HEK293T (cell line): ENCODE measurements around the gene COMMD7.

ENCODE experiments used
- CTCF ChIA-PET: fragments of 350-600 bp; formaldehyde crosslinking; extraction: SDS; loops from one replicate; lab custom pipeline; 2021; ENCODE audit warnings: antibody characterized with exemption, inconsistent platforms; lab: Yijun Ruan, JAX
- POLR2A ChIA-PET: fragments of 350-600 bp; formaldehyde crosslinking; extraction: SDS; loops from one replicate; lab custom pipeline; 2020; ENCODE audit warnings: antibody characterized with exemption, inconsistent platforms; lab: Yijun Ruan, JAX
- DNase-seq: peaks from one replicate; pipeline ENCODE4 v3.0.0; 2012; ENCODE audit warnings: mixed read lengths; ENCODE audit errors: extremely low spot score
- ARNT ChIP-seq: fragments of 450-650 bp; IDR thresholded peaks from 2 replicates; pipeline ENCODE4 v1.6.1; 2017; ENCODE audit warnings: mild to moderate bottlenecking
- BHLHE40 ChIP-seq: fragments of 450-650 bp; IDR thresholded peaks from 2 replicates; pipeline ENCODE4 v1.6.1; 2016; ENCODE audit warnings: mild to moderate bottlenecking, moderate library complexity, borderline replicate concordance
- CTBP1 ChIP-seq: fragments of 450-650 bp; IDR thresholded peaks from 2 replicates; pipeline ENCODE4 v1.6.1; 2016; ENCODE audit warnings: borderline replicate concordance
- ELF4 ChIP-seq: fragments of 450-650 bp; IDR thresholded peaks from 2 replicates; pipeline ENCODE4 v1.6.1; 2017; ENCODE audit warnings: antibody characterized with exemption
- FOXA1 ChIP-seq: fragments of 450-650 bp; IDR thresholded peaks from 2 replicates; pipeline ENCODE4 v1.6.1; 2016; ENCODE audit warnings: mild to moderate bottlenecking
- FOXK2 ChIP-seq: fragments of 450-650 bp; IDR thresholded peaks from 2 replicates; pipeline ENCODE4 v1.6.1; 2016; ENCODE audit warnings: mild to moderate bottlenecking
- FOXM1 ChIP-seq: fragments of 450-650 bp; IDR thresholded peaks from 2 replicates; pipeline ENCODE4 v1.6.1; 2017; ENCODE audit warnings: mild to moderate bottlenecking, borderline replicate concordance
- HDGF ChIP-seq: fragments of 450-650 bp; IDR thresholded peaks from 2 replicates; pipeline ENCODE4 v1.6.1; 2017; ENCODE audit warnings: antibody characterized with exemption, borderline replicate concordance
- L3MBTL2 ChIP-seq: fragments of 450-650 bp; conservative IDR thresholded peaks from 2 replicates; pipeline ENCODE4 v1.6.1; 2016; ENCODE audit warnings: mild to moderate bottlenecking
- LEF1 ChIP-seq: fragments of 450-650 bp; IDR thresholded peaks from 2 replicates; pipeline ENCODE4 v1.6.1; 2017; ENCODE audit warnings: mild to moderate bottlenecking, borderline replicate concordance
- NFRKB ChIP-seq: fragments of 450-650 bp; IDR thresholded peaks from 2 replicates; pipeline ENCODE4 v1.6.1; 2016; ENCODE audit warnings: mild to moderate bottlenecking, moderate library complexity
- SP1 ChIP-seq: fragments of 450-650 bp; IDR thresholded peaks from 2 replicates; pipeline ENCODE4 v1.6.1; 2017
- SUZ12 ChIP-seq: fragments of 450-650 bp; IDR thresholded peaks from 2 replicates; pipeline ENCODE4 v1.6.1; 2016; ENCODE audit warnings: mild to moderate bottlenecking
- TARDBP ChIP-seq: fragments of 450-650 bp; IDR thresholded peaks from 2 replicates; pipeline ENCODE4 v1.6.1; 2016
- ZNF384 ChIP-seq: fragments of 450-650 bp; IDR thresholded peaks from 2 replicates; pipeline ENCODE4 v1.6.1; 2016
- TF ChIP-seq, protein P1 (sequence below): fragments of 450-650 bp; IDR thresholded peaks from 2 replicates; pipeline ENCODE4 v1.6.1; 2016

Gene COMMD7

DNA sequence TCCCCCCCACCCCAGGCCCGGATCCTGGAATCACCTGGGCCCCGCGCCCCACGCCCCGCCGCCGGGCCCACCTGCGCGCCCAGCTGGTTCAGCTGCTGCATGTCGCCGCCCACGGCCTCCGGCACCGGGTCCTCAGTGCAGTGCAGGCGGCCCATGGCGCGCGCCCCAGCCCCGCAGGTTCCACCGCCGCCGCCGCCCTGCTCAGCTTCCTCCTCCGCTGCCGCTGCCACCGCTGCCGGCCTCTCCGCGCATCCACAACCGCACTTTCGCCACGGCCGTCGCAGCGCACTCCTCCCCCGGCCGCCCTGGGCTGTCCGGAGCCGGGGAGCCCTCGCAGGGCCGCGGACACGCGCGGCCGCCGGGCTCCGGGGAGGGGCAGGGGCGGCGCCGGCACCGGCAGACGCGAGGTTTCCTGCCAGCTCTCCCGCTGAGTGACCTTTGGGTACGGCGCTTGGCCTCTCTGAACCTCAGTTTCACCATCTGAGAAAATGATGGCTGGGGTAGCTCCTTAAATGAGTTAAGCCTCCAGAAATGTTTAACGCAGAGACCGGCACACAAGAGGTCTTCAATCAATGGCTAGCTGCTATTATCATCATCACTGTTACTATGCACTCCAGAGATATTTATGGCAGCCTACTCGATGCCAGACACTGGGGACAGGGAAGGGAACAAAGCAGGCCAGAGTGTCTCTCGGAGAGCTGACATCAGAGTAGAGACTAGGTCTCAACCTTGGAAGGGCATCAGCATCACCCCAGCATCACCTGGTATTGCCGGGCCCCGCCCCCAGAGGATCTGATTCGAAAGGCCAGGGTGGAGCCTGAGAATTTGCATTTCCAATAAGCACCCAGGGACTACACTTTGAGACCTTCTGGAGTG is at the start of gene COMMD7:
TSS of gene COMMD7 (minus strand) at position 231 of the 876 bp plus-strand sequence. CDS start at position 155, 76 bp downstream.
- TF ChIP-seq ARNT = no peak
- no peak for TF ChIP-seq ELF4
- ChIA-PET POLR2A (interaction anchor here (1.1 to 3.2 kb wide), 4 partner anchors 17 to 35 kb away, joined by 3 to 19 read pairs (median 8); partner anchors contain the start of gene DNMT3B), CTCF (interaction anchor here (2.5 kb wide), 1 partner anchor 35 kb away, joined by 7 read pairs; no protein-coding TSS in a partner anchor)
- peak; percentile 43 for DNase-seq

DNA sequence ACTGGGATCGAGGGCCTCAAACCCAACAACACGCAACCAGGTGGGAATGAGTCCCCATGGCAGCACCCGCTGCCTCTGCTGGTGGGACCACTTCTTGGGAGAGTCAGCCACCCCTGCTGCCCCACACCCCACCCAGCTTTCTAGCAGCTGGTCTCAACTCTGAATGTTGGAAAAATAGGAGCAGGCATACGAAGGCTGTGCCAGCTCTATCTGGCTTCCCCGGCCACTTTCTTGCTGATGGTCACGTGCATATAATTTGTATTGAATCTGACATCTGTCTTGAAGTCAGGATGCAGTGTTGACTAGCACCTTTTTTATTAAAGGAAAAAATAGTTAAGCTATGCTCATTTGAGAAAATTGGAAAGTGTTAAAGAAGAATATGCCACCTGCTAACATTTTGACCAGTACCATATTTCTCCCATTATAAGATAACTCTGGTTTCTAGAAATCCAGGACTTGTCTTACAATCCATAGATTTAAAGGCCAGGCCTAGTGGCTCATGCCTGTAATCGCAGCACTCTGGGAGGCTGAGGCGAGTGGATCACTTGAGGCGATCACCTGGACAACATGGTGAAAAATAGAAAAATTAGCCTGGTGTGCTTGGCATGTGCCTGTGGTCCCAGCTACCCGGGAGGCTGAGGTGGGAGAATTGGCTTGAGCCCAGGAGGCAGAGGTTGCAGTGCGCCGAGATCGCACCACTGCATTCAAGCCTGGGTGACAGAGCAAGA is 49.6 kb upstream of the COMMD7 start:
- DNase-seq = no peak
- CTCF ChIA-PET = no interaction called here
- POLR2A ChIA-PET = no interaction called here
- TF ChIP-seq FOXA1 (no peak), NFRKB (no peak), LEF1 (no peak), TARDBP (no peak), FOXM1 (no peak), ZNF384 (no peak), BHLHE40 (no peak), ARNT (no peak), SP1 (no peak), HDGF (no peak), ELF4 (no peak), FOXK2 (no peak), CTBP1 (no peak), L3MBTL2 (no peak), SUZ12 (no peak)
- TF ChIP-seq, protein P1, sequence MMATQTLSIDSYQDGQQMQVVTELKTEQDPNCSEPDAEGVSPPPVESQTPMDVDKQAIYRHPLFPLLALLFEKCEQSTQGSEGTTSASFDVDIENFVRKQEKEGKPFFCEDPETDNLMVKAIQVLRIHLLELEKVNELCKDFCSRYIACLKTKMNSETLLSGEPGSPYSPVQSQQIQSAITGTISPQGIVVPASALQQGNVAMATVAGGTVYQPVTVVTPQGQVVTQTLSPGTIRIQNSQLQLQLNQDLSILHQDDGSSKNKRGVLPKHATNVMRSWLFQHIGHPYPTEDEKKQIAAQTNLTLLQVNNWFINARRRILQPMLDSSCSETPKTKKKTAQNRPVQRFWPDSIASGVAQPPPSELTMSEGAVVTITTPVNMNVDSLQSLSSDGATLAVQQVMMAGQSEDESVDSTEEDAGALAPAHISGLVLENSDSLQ = no peak

DNA sequence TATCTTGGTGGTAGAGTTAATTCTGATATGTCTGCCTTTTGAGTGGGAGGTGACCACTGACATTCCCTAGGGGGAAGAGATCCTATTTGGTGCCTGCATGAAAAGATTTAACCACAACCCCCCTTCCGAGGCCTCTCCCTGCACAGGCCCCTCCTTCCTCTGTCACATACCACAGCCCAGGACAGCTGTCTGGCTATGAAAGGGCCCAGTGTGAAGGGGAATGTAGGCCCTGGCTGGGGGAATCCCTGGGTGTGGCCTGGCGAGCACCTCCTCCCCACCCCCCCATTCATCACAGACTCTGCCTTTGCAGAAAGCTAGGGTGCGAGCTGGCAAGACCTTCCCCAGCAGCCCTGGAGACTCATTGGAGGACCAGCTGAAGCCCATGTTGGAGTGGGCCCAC is 49.0 kb upstream of the COMMD7 start:
- no peak for DNase-seq
- CTCF ChIA-PET = no interaction called here

DNA sequence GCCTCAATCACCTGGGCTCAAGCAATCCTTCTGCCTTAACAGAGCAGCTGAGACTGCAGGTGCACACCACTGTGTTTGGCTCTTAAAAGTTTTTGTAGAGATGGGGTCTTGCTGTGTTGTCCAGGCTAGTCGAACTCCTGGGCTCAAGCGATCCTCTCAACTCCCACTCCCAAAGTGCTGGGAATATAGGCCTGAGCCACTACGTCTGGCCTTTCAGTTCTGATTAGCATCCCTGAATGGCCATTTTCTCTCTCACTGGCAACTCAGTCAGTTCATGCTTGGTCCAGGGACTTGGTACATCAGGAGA is 47.4 kb upstream of the COMMD7 start:
- no peak for DNase-seq
- POLR2A ChIA-PET = no interaction called here

More for the DNA sequence above, 49.0 kb upstream of the COMMD7 start:
- TF ChIP-seq TARDBP (no peak), FOXA1 (no peak), NFRKB (no peak), BHLHE40 (no peak), ELF4 (no peak), LEF1 (no peak), L3MBTL2 (no peak)
- POLR2A ChIA-PET = no interaction called here

DNA sequence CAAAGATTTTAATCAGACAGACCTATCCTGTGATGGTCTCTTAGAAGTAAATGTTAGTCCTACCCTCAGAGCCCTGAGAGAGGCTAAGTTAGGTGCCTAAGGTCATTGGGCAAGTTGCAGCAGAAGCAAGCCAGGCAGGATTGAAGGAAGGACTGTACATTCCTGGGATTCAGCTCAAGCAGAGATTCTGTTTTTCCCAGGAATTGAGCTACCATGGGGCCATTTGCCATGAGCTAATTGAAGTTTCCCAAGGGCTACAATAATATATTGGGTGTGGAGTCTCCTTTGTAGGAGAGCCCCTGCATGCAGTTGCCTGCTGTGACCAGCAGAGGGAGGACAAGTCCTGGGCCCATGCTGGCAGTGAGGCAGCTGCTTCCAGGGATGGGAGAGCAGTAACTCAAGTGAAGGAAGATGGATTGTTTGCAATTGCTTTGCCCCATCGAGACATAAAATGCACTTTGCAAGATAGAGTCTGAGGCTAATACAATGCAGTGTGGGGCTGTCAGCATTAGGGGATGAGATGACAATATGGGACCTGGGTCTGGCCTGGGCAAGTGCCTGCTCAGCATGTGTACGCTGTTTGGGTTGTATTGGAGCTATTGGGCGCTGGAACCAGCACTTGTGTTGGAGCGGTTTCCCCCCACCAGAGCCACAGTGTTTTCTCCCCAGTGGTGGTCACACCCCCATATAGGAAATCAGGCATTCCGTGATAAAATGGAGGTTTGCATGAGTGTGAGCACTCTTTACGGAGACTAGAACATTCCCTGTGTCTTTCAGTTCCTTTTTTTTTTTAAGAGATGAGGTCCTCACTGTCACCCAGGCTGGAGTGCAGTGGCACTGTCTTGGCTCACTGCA is 46.9 kb upstream of the COMMD7 start:
- CTCF ChIA-PET = interaction anchor here (0.6 to 1.6 kb wide), 13 partner anchors 8 to 442 kb away, joined by 3 to 9 read pairs (median 3); partner anchors contain the start of gene C20orf203

More for the DNA sequence above, 47.4 kb upstream of the COMMD7 start:
- TF ChIP-seq L3MBTL2 = no peak
- TF ChIP-seq SUZ12 = no peak
- no peak for TF ChIP-seq ZNF384
- no peak for TF ChIP-seq HDGF
- TF ChIP-seq, protein P1 = no peak
- no peak for TF ChIP-seq TARDBP
- TF ChIP-seq ELF4 = no peak
- CTCF ChIA-PET = interaction anchor here (0.6 to 1.6 kb wide), 8 partner anchors 12 to 289 kb away, joined by 3 to 9 read pairs (median 4); no protein-coding TSS in a partner anchor

DNA sequence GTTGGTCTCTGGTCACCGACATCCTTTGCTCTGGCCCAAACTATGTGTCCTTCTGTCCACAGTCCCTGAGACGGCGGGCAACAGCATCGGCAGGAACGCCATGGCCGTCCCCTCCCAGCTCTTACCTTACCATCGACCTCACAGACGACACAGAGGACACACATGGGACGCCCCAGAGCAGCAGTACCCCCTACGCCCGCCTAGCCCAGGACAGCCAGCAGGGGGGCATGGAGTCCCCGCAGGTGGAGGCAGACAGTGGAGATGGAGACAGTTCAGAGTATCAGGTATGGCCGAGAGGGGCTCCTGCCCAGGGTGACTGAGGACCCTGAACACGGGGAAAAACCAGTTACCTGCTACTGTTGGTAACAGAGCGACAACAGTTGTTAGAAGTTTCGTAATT is 43.9 kb upstream of the COMMD7 start:
- POLR2A ChIA-PET = no interaction called here
- no peak for DNase-seq
- no peak for TF ChIP-seq CTBP1
- CTCF ChIA-PET = no interaction called here

More for the DNA sequence above, 46.9 kb upstream of the COMMD7 start:
- DNase-seq = peak; percentile 87
- TF ChIP-seq, protein P1 = no peak
- TF ChIP-seq ELF4 = no peak
- TF ChIP-seq L3MBTL2 = no peak
- no peak for TF ChIP-seq FOXA1
- no peak for TF ChIP-seq HDGF
- no peak for TF ChIP-seq CTBP1
- POLR2A ChIA-PET = no interaction called here
